HG03175 (cell line): Measurements from ENCODE around the gene DCAF8.

Experiments used
- ATAC-seq: cut with Tn5 transposase; IDR thresholded peaks from one replicate; pipeline ENCODE4 v1.9.1; 2021; ENCODE audit warnings: mild to moderate bottlenecking, moderate library complexity; ENCODE audit not compliant: unreplicated experiment

Gene DCAF8

GRCh38 chr1:160206036-160206389 is 56.3 kb downstream of the DCAF8 start:
- peak; percentile 39 for ATAC-seq

- peak; percentile 50 for ATAC-seq
These were observed 56.9 kb downstream of the DCAF8 start, which contains the start of gene PEA15 for GRCh38 chr1:160205242-160206035. Gene PEA15 (plus strand): TSS chr1:160205384. CDS start chr1:160211545, 6,161 bp downstream.

- ATAC-seq = peak; percentile 62
These were observed 57.7 kb downstream of the DCAF8 start for GRCh38 chr1:160204526-160205241.

- no peak for ATAC-seq
These were observed 61.6 kb downstream of the DCAF8 start for GRCh38 chr1:160200786-160201185.

- no peak for ATAC-seq
These were observed 65.1 kb downstream of the DCAF8 start for GRCh38 chr1:160197231-160197630.

GRCh38 chr1:160196143-160196542 is 66.2 kb downstream of the DCAF8 start:
- no peak for ATAC-seq

GRCh38 chr1:160194737-160195059 is 67.7 kb downstream of the DCAF8 start:
- no peak for ATAC-seq

GRCh38 chr1:160193832-160194736 is 68.3 kb downstream of the DCAF8 start:
- ATAC-seq = no peak

GRCh38 chr1:160193091-160193819 is 69.1 kb downstream of the DCAF8 start:
- peak; percentile 62 for ATAC-seq

GRCh38 chr1:160192234-160192633 is 70.1 kb downstream of the DCAF8 start:
- ATAC-seq = no peak

GRCh38 chr1:160191756-160192155 is 70.6 kb downstream of the DCAF8 start:
- no peak for ATAC-seq

GRCh38 chr1:160189649-160190625 is 72.4 kb downstream of the DCAF8 start, which contains the start of gene CASQ1:
Gene CASQ1 (plus strand): TSS chr1:160190575. CDS start chr1:160190752, 177 bp downstream.
- ATAC-seq = no peak

GRCh38 chr1:160188341-160188740 is 74.0 kb downstream of the DCAF8 start:
- no peak for ATAC-seq

- ATAC-seq = no peak
These were observed 74.9 kb downstream of the DCAF8 start for GRCh38 chr1:160187407-160187806.

GRCh38 chr1:160186729-160187128 is 75.6 kb downstream of the DCAF8 start:
- ATAC-seq = no peak

GRCh38 chr1:160186246-160186645 is 76.1 kb downstream of the DCAF8 start:
- no peak for ATAC-seq

GRCh38 chr1:160179336-160179735 is 83.0 kb downstream of the DCAF8 start:
- ATAC-seq = no peak

- no peak for ATAC-seq
These were observed 83.6 kb downstream of the DCAF8 start for GRCh38 chr1:160178731-160179130.

GRCh38 chr1:160177667-160178066 is 84.7 kb downstream of the DCAF8 start:
- no peak for ATAC-seq
